Naive thymus-derived CD4-positive, alpha-beta T cell (primary cell): ENCODE data around the gene TMC8. TPM values are rescaled to one million over a fixed set of nuclear protein-coding genes. Genes with fewer than 3 reads are reported as not detected.

Experiments
- ATAC-seq: fragments of 150-1000 bp; cut with Tn5 transposase; 2 replicates; pipeline ENCODE4 v1.10.0; 2021; ENCODE audit warnings: mild to moderate bottlenecking, moderate library complexity
- CTCF ChIA-PET: fragments of 350-600 bp; sonication (Branson Sonifier 250); formaldehyde crosslinking; loops from one replicate; lab custom pipeline; 2021; ENCODE audit warnings: antibody characterized with exemption; lab: Charles Lee
- POLR2A ChIA-PET: fragments of 350-600 bp; sonication (Branson Sonifier 250); formaldehyde crosslinking; loops from one replicate; lab custom pipeline; 2021; ENCODE audit warnings: antibody characterized with exemption, inconsistent platforms; lab: Charles Lee
- DNase-seq, 9 donors: peaks; one replicate each; pipeline versions ENCODE4 v3.0.0 to v3.0.0-alpha.2; 2020 to 2022; ENCODE audit warnings: mixed read lengths in 1 of 9
- H3K27ac ChIP-seq: one replicate; pipeline ENCODE4 v1.7.0; 2013; ENCODE audit warnings: mild to moderate bottlenecking, low read depth, low read length, moderate library complexity
- H3K27me3 ChIP-seq, 2 donors: one replicate each; pipeline ENCODE4 v1.7.0; 2013; ENCODE audit warnings: low read length in 2 of 2, mild to moderate bottlenecking in 2 of 2, moderate library complexity in 2 of 2; ENCODE audit not compliant: control insufficient read depth in 2 of 2, insufficient read depth in 2 of 2
- H3K36me3 ChIP-seq, 3 experiments: 1 replicate in 2 of 3; 2 replicates in 1 of 3; pipeline ENCODE4 v1.7.0; 2013; ENCODE audit warnings: low read length in 3 of 3, mild to moderate bottlenecking in 3 of 3, moderate library complexity in 1 of 3; ENCODE audit not compliant: insufficient read depth in 3 of 3, control insufficient read depth in 2 of 3
- H3K4me1 ChIP-seq, 2 donors: one replicate each; pipeline ENCODE4 v1.7.0; 2013; ENCODE audit warnings: low read length in 2 of 2, mild to moderate bottlenecking in 2 of 2, moderate library complexity in 1 of 2; ENCODE audit not compliant: control insufficient read depth in 2 of 2, insufficient read depth in 2 of 2
- H3K4me3 ChIP-seq: 2 replicates; pipeline ENCODE4 v1.7.0; 2013; ENCODE audit warnings: mild to moderate bottlenecking, low read length
- H3K9me3 ChIP-seq, 3 experiments: 1 replicate in 2 of 3; 2 replicates in 1 of 3; pipeline ENCODE4 v1.7.0; 2013; ENCODE audit warnings: low read length in 3 of 3; ENCODE audit not compliant: control insufficient read depth in 2 of 3
- H3K27ac Mint-ChIP-seq, 9 donors: one replicate each; pipeline ENCODE4 v1.8.0; 2020 to 2022; ENCODE audit warnings: mixed read lengths in 9 of 9, mild to moderate bottlenecking in 8 of 9, moderate library complexity in 5 of 9, inconsistent platforms in 2 of 9
- H3K27me3 Mint-ChIP-seq, 5 donors: one replicate each; pipeline ENCODE4 v1.8.0; 2021 to 2022; ENCODE audit warnings: mixed read lengths in 5 of 5, mild to moderate bottlenecking in 1 of 5
- H3K36me3 Mint-ChIP-seq, 5 donors: one replicate each; pipeline ENCODE4 v1.8.0; 2020 to 2022; ENCODE audit warnings: mixed read lengths in 5 of 5, mild to moderate bottlenecking in 3 of 5, inconsistent platforms in 1 of 5
- H3K4me1 Mint-ChIP-seq, 7 donors: one replicate each; pipeline ENCODE4 v1.8.0; 2020 to 2022; ENCODE audit warnings: mixed read lengths in 7 of 7, mild to moderate bottlenecking in 3 of 7, inconsistent platforms in 1 of 7
- H3K4me3 Mint-ChIP-seq, 10 donors: one replicate each; pipeline ENCODE4 v1.8.0; 2020 to 2022; ENCODE audit warnings: mild to moderate bottlenecking in 10 of 10, mixed read lengths in 10 of 10, moderate library complexity in 6 of 10, inconsistent platforms in 2 of 10
- H3K9me3 Mint-ChIP-seq, 11 donors: one replicate each; pipeline ENCODE4 v1.8.0; 2020 to 2022; ENCODE audit warnings: mixed read lengths in 11 of 11, mild to moderate bottlenecking in 4 of 11, inconsistent platforms in 1 of 11, moderate library complexity in 1 of 11
- intact Hi-C, 2 donors: fragments of 100-400 bp; cut with micrococcal nuclease; formaldehyde crosslinking; loops; one replicate each; pipeline ENCODE4 v1.15.1; 2023
- polyA plus RNA-seq, 2 donors: library from polyadenylated mRNA; unstranded; fragments of 300-500 nt; fragmentation: Illumina TruSeq; gene quantifications; one replicate each; pipeline ENCODE4 v1.2.3, GENCODE V29; 2021
- total RNA-seq, 6 experiments: library from RNA in 5 of 6; stranded (reverse) in 5 of 6; gene quantifications; 1 replicate in 5 of 6; 2 replicates in 1 of 6; pipeline ENCODE4 v1.2.3 and lab custom pipeline; 2021 to 2026

Gene TMC8
- total and polyA plus RNA-seq, 7 experiments from 2014 or later: 94.4 to 593 (median 492) TPM

- H3K27ac ChIP-seq: no peak overlapping the region
- DNase-seq: no peak
- no peaks in the 10 kb centered on the region for H3K27me3 ChIP-seq
- Mint-ChIP-seq H3K36me3 (peaks cover 7 to 21% (median 10%) of the 10 kb centered on the region in 5 donors), H3K4me3 (no peak overlapping the region), H3K27ac (peak overlapping the region; percentile 25 to 86 (median 63)), H3K9me3 (peaks cover 0 to 9% (median 0%) of the 10 kb centered on the region in 11 donors), H3K27me3 (no peaks in the 10 kb centered on the region), H3K4me1 (peaks cover 8 to 43% (median 32%) of the 10 kb centered on the region in 7 donors)
- H3K9me3 ChIP-seq: no peaks in the 10 kb centered on the region
- H3K36me3 ChIP-seq: peaks cover 27 to 73% (median 31%) of the 10 kb centered on the region in 3 experiments
- peaks cover 0 to 7% of the 10 kb centered on the region in 2 donors for H3K4me1 ChIP-seq
- POLR2A ChIA-PET: interaction anchor here (1.2 to 12.0 kb wide), 2 partner anchors 25 to 69 kb away, joined by 5 to 463 read pairs; partner anchors contain the start of genes TMC6 and TMC8
- intact Hi-C loops: no loop called here
- no peak for ATAC-seq
- no peak overlapping the region for H3K4me3 ChIP-seq
- CTCF ChIA-PET: interaction anchor here (1.1 kb wide), 2 partner anchors 22 to 29 kb away, joined by 3 to 4 read pairs; no protein-coding TSS in a partner anchor
These were observed 23.1 kb upstream of the TMC8 start for GRCh38 chr17:78107457-78107856.

- H3K9me3 ChIP-seq: no peaks in the 10 kb centered on the region
- no peaks in the 10 kb centered on the region for H3K27me3 ChIP-seq
- H3K4me1 ChIP-seq: peaks cover 6 to 14% of the 10 kb centered on the region in 2 donors
- peak overlapping the region in 1 of 10 donors; percentile 9 for H3K4me3 Mint-ChIP-seq
- ATAC-seq (no peak), DNase-seq (no peak)
- ChIA-PET POLR2A (interaction anchor here (0.6 to 12.0 kb wide), 4 partner anchors 16 to 68 kb away, joined by 3 to 463 read pairs (median 4); partner anchors contain the start of genes TMC6 and TMC8), CTCF (interaction anchor here (1.1 to 1.3 kb wide), 3 partner anchors 21 to 68 kb away, joined by 3 to 4 read pairs (median 4); no protein-coding TSS in a partner anchor)
- peaks cover 0 to 10% (median 0%) of the 10 kb centered on the region in 11 donors for H3K9me3 Mint-ChIP-seq
- intact Hi-C loops: no loop called here
- H3K36me3 Mint-ChIP-seq: peaks cover 9 to 24% (median 13%) of the 10 kb centered on the region in 5 donors
- H3K4me3 ChIP-seq: no peak overlapping the region
- no peak overlapping the region for H3K27ac ChIP-seq
- H3K4me1 Mint-ChIP-seq: peaks cover 12 to 50% (median 39%) of the 10 kb centered on the region in 7 donors
- H3K27ac Mint-ChIP-seq: peak overlapping the region in 8 of 9 donors; percentile 25 to 86 (median 66)
- H3K27me3 Mint-ChIP-seq: no peaks in the 10 kb centered on the region
- peaks cover 31 to 73% (median 31%) of the 10 kb centered on the region in 3 experiments for H3K36me3 ChIP-seq
These were observed 22.4 kb upstream of the TMC8 start for GRCh38 chr17:78107976-78108725.

- H3K9me3 ChIP-seq: no peaks in the 10 kb centered on the region
- intact Hi-C loops: no loop called here
- H3K4me1 ChIP-seq: peaks cover 12 to 17% of the 10 kb centered on the region in 2 donors
- ATAC-seq (no peak), DNase-seq (no peak)
- peaks cover 23 to 73% (median 28%) of the 10 kb centered on the region in 3 experiments for H3K36me3 ChIP-seq
- no peak overlapping the region for H3K27ac ChIP-seq
- no peaks in the 10 kb centered on the region for H3K27me3 ChIP-seq
- Mint-ChIP-seq H3K27me3 (no peaks in the 10 kb centered on the region), H3K36me3 (peaks cover 6 to 26% (median 14%) of the 10 kb centered on the region in 5 donors), H3K27ac (peak overlapping the region in 7 of 9 donors; percentile 50 to 86 (median 63)), H3K9me3 (peaks cover 0 to 15% (median 0%) of the 10 kb centered on the region in 11 donors), H3K4me1 (peaks cover 20 to 57% (median 43%) of the 10 kb centered on the region in 7 donors), H3K4me3 (peak overlapping the region in 1 of 10 donors; percentile 25)
- H3K4me3 ChIP-seq: no peak overlapping the region
- POLR2A ChIA-PET: interaction anchor here (0.6 to 12.0 kb wide), 3 partner anchors 17 to 66 kb away, joined by 3 to 463 read pairs (median 3); partner anchors contain the start of genes TMC6 and TMC8
- CTCF ChIA-PET: interaction anchor here (0.6 to 1.3 kb wide), 2 partner anchors 67 to 675 kb away, joined by 3 to 4 read pairs; no protein-coding TSS in a partner anchor
These were observed 21.7 kb upstream of the TMC8 start for GRCh38 chr17:78108726-78109488.

- Histone ChIP-seq H3K27ac (no peak overlapping the region), H3K9me3 (no peaks in the 10 kb centered on the region), H3K4me3 (no peak overlapping the region), H3K27me3 (no peaks in the 10 kb centered on the region), H3K4me1 (peaks cover 18 to 20% of the 10 kb centered on the region in 2 donors), H3K36me3 (peaks cover 19 to 73% (median 23%) of the 10 kb centered on the region in 3 experiments)
- ATAC-seq (no peak), DNase-seq (no peak)
- POLR2A ChIA-PET: interaction anchor here (1.0 to 12.0 kb wide), 2 partner anchors 23 to 66 kb away, joined by 3 to 463 read pairs; partner anchors contain the start of genes TMC6 and TMC8
- Mint-ChIP-seq H3K4me3 (no peak overlapping the region), H3K36me3 (peaks cover 3 to 28% (median 14%) of the 10 kb centered on the region in 5 donors), H3K4me1 (peaks cover 25 to 62% (median 47%) of the 10 kb centered on the region in 7 donors), H3K9me3 (peaks cover 0 to 15% (median 0%) of the 10 kb centered on the region in 11 donors), H3K27me3 (no peaks in the 10 kb centered on the region), H3K27ac (peak overlapping the region in 2 of 9 donors; percentile 41 to 73)
- intact Hi-C loops: no loop called here
- CTCF ChIA-PET: interaction anchor here (0.6 to 4.6 kb wide), 2 partner anchors 66 to 675 kb away, joined by 3 to 34 read pairs; no protein-coding TSS in a partner anchor
These were observed 21.1 kb upstream of the TMC8 start for GRCh38 chr17:78109489-78109761.

GRCh38 chr17:78110363-78111015 lies 20.1 kb upstream of the TMC8 start:
- DNase-seq: no peak
- Histone ChIP-seq H3K36me3 (peaks cover 19 to 73% (median 23%) of the 10 kb centered on the region in 3 experiments), H3K4me1 (peaks cover 21 to 27% of the 10 kb centered on the region in 2 donors), H3K9me3 (no peaks in the 10 kb centered on the region), H3K27ac (no peak overlapping the region), H3K27me3 (no peaks in the 10 kb centered on the region), H3K4me3 (no peak overlapping the region)
- ChIA-PET POLR2A (interaction anchor here (0.6 to 12.0 kb wide), 3 partner anchors 22 to 1383 kb away, joined by 4 to 463 read pairs (median 4); partner anchors contain the start of genes TMC6 and TMC8), CTCF (interaction anchor here (0.9 to 4.6 kb wide), 5 partner anchors 9 to 140 kb away, joined by 3 to 34 read pairs (median 4); partner anchors contain the start of gene BIRC5)
- peaks cover 0 to 15% (median 0%) of the 10 kb centered on the region in 11 donors for H3K9me3 Mint-ChIP-seq
- peaks cover 3 to 28% (median 18%) of the 10 kb centered on the region in 5 donors for H3K36me3 Mint-ChIP-seq
- peaks cover 30 to 65% (median 53%) of the 10 kb centered on the region in 7 donors for H3K4me1 Mint-ChIP-seq
- H3K27ac Mint-ChIP-seq: peak overlapping the region; percentile 14 to 88 (median 75)
- H3K27me3 Mint-ChIP-seq: no peaks in the 10 kb centered on the region
- no peak for ATAC-seq
- H3K4me3 Mint-ChIP-seq: peak overlapping the region in 3 of 10 donors; percentile 4 to 25 (median 10)
- intact Hi-C loops: loop anchor here in 1 of 2 donors (5.0 kb wide), 1 partner anchor 142 kb away; no protein-coding TSS in a partner anchor
